ENCODE results near the gene KCNN2. TPM values are rescaled to one million over a fixed set of nuclear protein-coding genes. Genes with fewer than 3 reads are reported as not detected.

Gene KCNN2
- total and polyA plus RNA-seq, 2 of the 8 experiments (the other 6 are each of a cell fraction or from before 2014, with no cell fraction given), result 13.1 to 18.6 TPM

GRCh38 chr5:114437936-114438335, 76.1 kb downstream of the KCNN2 start:
- no peak overlapping the region for H4K8ac ChIP-seq (ENCODE audit: extremely low read depth, insufficient read depth, low read length)
- CTCF ChIA-PET (ENCODE audit: partially characterized antibody), result interaction anchor here (11.0 kb wide), 1 partner anchor 11 kb away, joined by 118 read pairs; no protein-coding TSS in a partner anchor
- no peak overlapping the region for H4K91ac ChIP-seq (replicated peaks; ENCODE audit: insufficient read length, low read length)
- H2BK120ac ChIP-seq (replicated peaks; ENCODE audit: low read depth, low read length), result no peak overlapping the region
- H3K79me1 ChIP-seq (ENCODE audit: low read depth, low read length), result no peaks in the 10 kb centered on the region
- H2BK20ac ChIP-seq (ENCODE audit: low read length), result no peak overlapping the region
- H3K27me3 ChIP-seq (replicated peaks in 1 of 4; ENCODE audit: control insufficient read depth in 3 of 4, extremely low read depth in 1 of 4, insufficient read depth in 3 of 4, low read length in 3 of 4), result no peaks in the 10 kb centered on the region
- H3K56ac ChIP-seq (replicated peaks; ENCODE audit: insufficient read length, low read depth, low read length), result no peak overlapping the region
- no peak overlapping the region for H2AK5ac ChIP-seq (ENCODE audit: low read depth, low read length)
- H3K4me2 ChIP-seq (ENCODE audit: insufficient read depth in 1 of 2, low read depth in 2 of 2, low read length in 2 of 2), result no peak overlapping the region
- H3K14ac ChIP-seq (ENCODE audit: insufficient read length), result no peak overlapping the region
- H2BK15ac ChIP-seq (ENCODE audit: low read length), result no peak overlapping the region
- no peak overlapping the region for H2AFZ ChIP-seq (ENCODE audit: low read length)
- H3K23ac ChIP-seq (ENCODE audit: insufficient read length), result no peak overlapping the region
- TF ChIP-seq SIRT6 (IDR thresholded peaks at IDR 0.05; ENCODE audit: low read length) (no peak), ATF2 (IDR thresholded peaks at IDR 0.05; ENCODE audit: low read length) (no peak), POU5F1 (IDR thresholded peaks at IDR 0.05; ENCODE audit: low read depth, low read length) (no peak), SP1 (IDR thresholded peaks at IDR 0.05; ENCODE audit: low read depth, low read length) (no peak), RBBP5 (IDR thresholded peaks at IDR 0.05; ENCODE audit: borderline replicate concordance, low read depth, low read length) (no peak), CTBP2 (IDR thresholded peaks at IDR 0.05; ENCODE audit: borderline replicate concordance, insufficient read depth, insufficient read length, low read length) (no peak), E2F6 (IDR thresholded peaks at IDR 0.05) (no peak), CTCF (IDR thresholded peaks at IDR 0.05; ENCODE audit: control extremely low read depth in 1 of 3, insufficient read depth in 1 of 3, low read depth in 1 of 3, low read length in 3 of 3) (no peak)
- WGBS, 2 experiments (ENCODE audit: extremely low coverage in 1 of 2, insufficient coverage in 1 of 2, insufficient read length in 1 of 2, insufficient replicate concordance in 2 of 2, low coverage in 1 of 2, low lambda C conversion rate in 2 of 2, missing lambda C conversion rate in 1 of 2), result 78% methylated on average over 2 of the region's 2 CpGs; no CpG with 5 or more reads in 1 of the 2 experiments
- no peak overlapping the region for H3K4me3 ChIP-seq (ENCODE audit: extremely low read depth in 1 of 4, insufficient read depth in 2 of 4, low read depth in 3 of 4, low read length in 4 of 4)
- peaks cover 0 to 91% of the 10 kb centered on the region in 2 experiments; a peak in 3 of 4 replicates for H3K79me2 ChIP-seq (ENCODE audit: control insufficient read depth in 1 of 2, insufficient read depth in 2 of 2, low read length in 2 of 2)
- peak; percentile 7 for FAIRE-seq
- no peak overlapping the region for H3K18ac ChIP-seq (ENCODE audit: extremely low read depth, low read length)
- no peaks in the 10 kb centered on the region for H3K36me3 ChIP-seq (ENCODE audit: control insufficient read depth in 2 of 4, insufficient read depth in 4 of 4, low read length in 3 of 4)
- H3K27ac ChIP-seq (ENCODE audit: low read depth, low read length), result no peak overlapping the region
- POLR2A ChIA-PET (ENCODE audit: partially characterized antibody), result interaction anchor here (1.9 kb wide), 1 partner anchor 10 kb away, joined by 5 read pairs; no protein-coding TSS in a partner anchor
- peaks cover 0 to 7% (median 1%) of the 10 kb centered on the region in 4 experiments; a peak in 4 of 7 replicates for H3K4me1 ChIP-seq (replicated peaks in 1 of 4; ENCODE audit: control insufficient read depth in 3 of 4, insufficient read depth in 4 of 4, low read length in 3 of 4)
- DNase-seq (ENCODE audit: low read depth in 1 of 2, low spot score in 2 of 2), result no peak
- H2BK5ac ChIP-seq (ENCODE audit: low read depth, low read length), result no peak overlapping the region
- H4K20me1 ChIP-seq (replicated peaks in 1 of 2; ENCODE audit: control insufficient read depth in 1 of 2, insufficient read depth in 2 of 2, low read length in 2 of 2), result no peaks in the 10 kb centered on the region
- H3K9ac ChIP-seq (replicated peaks in 1 of 4; ENCODE audit: extremely low read depth in 1 of 4, low read depth in 3 of 4, low read length in 3 of 4), result no peak overlapping the region
- no peaks in the 10 kb centered on the region for H3K9me3 ChIP-seq (ENCODE audit: insufficient read depth in 2 of 2, low read depth in 1 of 2, low read length in 1 of 2)
- H4K5ac ChIP-seq (ENCODE audit: insufficient read length, low read depth, low read length), result no peak overlapping the region
- H2BK12ac ChIP-seq (ENCODE audit: low read depth, low read length), result peak overlapping the region; percentile 7; the same call in 1 of the 2 replicates
- H3K23me2 ChIP-seq (ENCODE audit: low read depth, low read length), result no peaks in the 10 kb centered on the region; the same call in 1 of the 2 replicates
- H3K4ac ChIP-seq (replicated peaks; ENCODE audit: insufficient read length, low read depth, low read length), result no peak overlapping the region
